HCT116 (cell line): ENCODE measurements around the gene HAP1. TPM values are rescaled to one million over a fixed set of nuclear protein-coding genes. Genes with fewer than 3 reads are reported as not detected.
"Not testable (repeated sequence)": the region's sequence is repeated elsewhere in the genome, so short reads cannot be mapped to it uniquely, and the experiment has no call there.

Experiments
- ATAC-seq: fragments of 200-7000 bp; cut with Tn5 transposase; 2 replicates; pipeline ENCODE4 v1.9.1; 2020; ENCODE audit warnings: mild to moderate bottlenecking, moderate library complexity
- BruUV-seq: library from RNA; stranded (reverse); fragments of 400-500 nt; replicated peaks from 2 replicates; lab custom pipeline; 2021; lab: Mats Ljungman, UMichigan
- CTCF ChIA-PET: fragments of 300-600 bp; sonication (Branson Sonifier 250); formaldehyde crosslinking; loops from one replicate; lab custom pipeline; 2021; ENCODE audit warnings: antibody characterized with exemption; lab: Charles Lee
- POLR2A ChIA-PET: fragments of 300-600, 350-600 bp; sonication (Branson Sonifier 250); formaldehyde crosslinking; loops from one replicate; lab custom pipeline; 2021; ENCODE audit warnings: antibody characterized with exemption; lab: Charles Lee
- RAD21 ChIA-PET, 2 experiments: fragments of 300-600 bp; sonication (Branson Sonifier 250); formaldehyde crosslinking; loops; one replicate each; lab custom pipeline; 2023; ENCODE audit warnings: low total read pairs in 2 of 2; ENCODE audit not compliant: uncharacterized antibody in 2 of 2, unreplicated experiment in 2 of 2, low non-redundant PET in 1 of 2; lab: Charles Lee
- DNase-seq: peaks from one replicate; pipeline ENCODE4 v3.0.0-alpha.2; 2010; ENCODE audit warnings: low read depth, low spot score
- H2AFZ ChIP-seq: fragments of 200-600 bp; shearing (Covaris generic), sonication (generic); 2 replicates; pipeline ENCODE4 v1.6.1; 2017; ENCODE audit warnings: low read depth, mixed run types, mixed read lengths, antibody characterized with exemption, low read length; ENCODE audit not compliant: poor library complexity, severe bottlenecking
- H3K27ac ChIP-seq: 2 replicates; pipeline ENCODE4 v1.5.1; 2012; ENCODE audit warnings: low read depth, low read length
- H3K27me3 ChIP-seq: fragments of 200-600 bp; sonication (generic); 2 replicates; pipeline ENCODE4 v1.6.1; 2016; ENCODE audit warnings: mixed run types, low read length, mixed read lengths; ENCODE audit not compliant: insufficient read depth
- H3K36me3 ChIP-seq, 2 experiments: fragments of 200-500 bp in 1 of 2; fragments of 200-600 bp in 1 of 2; sonication (Bioruptor generic) in 1 of 2; sonication (generic) in 1 of 2; 2 replicates each; pipeline versions ENCODE4 v1.5.1 to v1.6.1; 2014 to 2016; ENCODE audit warnings: low read length in 2 of 2, inconsistent platforms in 1 of 2, mixed read lengths in 1 of 2, mixed run types in 1 of 2; ENCODE audit not compliant: insufficient read depth in 2 of 2, control insufficient read depth in 1 of 2
- H3K4me1 ChIP-seq, 2 experiments: fragments of 200-600 bp in 1 of 2; sonication (generic) in 1 of 2; 2 replicates each; pipeline versions ENCODE4 v1.5.1 to v1.6.1; 2012 to 2017; ENCODE audit warnings: low read length in 2 of 2, inconsistent platforms in 1 of 2, mild to moderate bottlenecking in 1 of 2, mixed read lengths in 1 of 2, mixed run types in 1 of 2, moderate library complexity in 1 of 2; ENCODE audit not compliant: insufficient read depth in 2 of 2, control insufficient read depth in 1 of 2
- H3K4me2 ChIP-seq: fragments of 200-600 bp; sonication (generic); 2 replicates; pipeline ENCODE4 v1.6.1; 2017; ENCODE audit warnings: mixed run types, low read length, mixed read lengths
- H3K4me3 ChIP-seq, 2 experiments: fragments of 200-600 bp in 1 of 2; sonication (generic) in 1 of 2; replicated peaks in 1 of 2; 2 replicates each; pipeline ENCODE4 v1.5.1; 2011 to 2016; ENCODE audit warnings: low read length in 2 of 2, control low read depth in 1 of 2, low read depth in 1 of 2, mild to moderate bottlenecking in 1 of 2, mixed read lengths in 1 of 2, mixed run types in 1 of 2
- H3K79me2 ChIP-seq: fragments of 200-600 bp; sonication (generic); 2 replicates; pipeline ENCODE4 v1.6.1; 2017; ENCODE audit warnings: mild to moderate bottlenecking, mixed run types, low read length, moderate library complexity, mixed read lengths; ENCODE audit not compliant: insufficient read depth
- H3K9ac ChIP-seq: fragments of 200-600 bp; sonication (generic); 2 replicates; pipeline ENCODE4 v1.6.1; 2016; ENCODE audit warnings: low read length, mixed read lengths
- H3K9me2 ChIP-seq: fragments of 200-600 bp; sonication (generic), shearing (Covaris generic); 2 replicates; pipeline ENCODE4 v1.6.1; 2017; ENCODE audit warnings: mixed run types, mild to moderate bottlenecking, moderate library complexity; ENCODE audit not compliant: insufficient read depth
- H3K9me3 ChIP-seq, 2 experiments: fragments of 200-500 bp in 1 of 2; fragments of 200-600 bp in 1 of 2; sonication (Bioruptor generic) in 1 of 2; sonication (generic) in 1 of 2; 2 replicates each; pipeline ENCODE4 v1.6.1; 2014 to 2017; ENCODE audit warnings: low read length in 2 of 2, mixed read lengths in 2 of 2, inconsistent platforms in 1 of 2, low read depth in 1 of 2, mild to moderate bottlenecking in 1 of 2, mixed run types in 1 of 2, moderate library complexity in 1 of 2; ENCODE audit not compliant: control insufficient read depth in 1 of 2, insufficient read depth in 1 of 2
- H4K20me1 ChIP-seq: fragments of 200-600 bp; sonication (generic), shearing (Covaris generic); 2 replicates; pipeline ENCODE4 v1.6.1; 2017; ENCODE audit warnings: mixed run types, mild to moderate bottlenecking, moderate library complexity; ENCODE audit not compliant: insufficient read depth
- ATF3 ChIP-seq: IDR thresholded peaks from 2 replicates; pipeline ENCODE4 v1.6.1; 2012
- CBX3 ChIP-seq: IDR thresholded peaks from 2 replicates; pipeline ENCODE4 v1.6.1; 2012; ENCODE audit warnings: low read depth
- CEBPB ChIP-seq: IDR thresholded peaks from 2 replicates; pipeline ENCODE4 v1.6.1; 2012; ENCODE audit warnings: low read depth
- ELF1 ChIP-seq: IDR thresholded peaks from 2 replicates; pipeline ENCODE4 v1.6.1; 2012; ENCODE audit warnings: low read depth, borderline replicate concordance
- EZH2 ChIP-seq: fragments of 200-600 bp; sonication (generic); IDR thresholded peaks from 2 replicates; pipeline ENCODE4 v1.6.1; 2017; ENCODE audit warnings: antibody characterized with exemption, mixed run types
- EZH2phosphoT487 ChIP-seq: fragments of 200-600 bp; IDR thresholded peaks from 2 replicates; pipeline ENCODE4 v1.6.1; 2018; ENCODE audit warnings: antibody characterized with exemption, borderline replicate concordance
- FOSL1 ChIP-seq: IDR thresholded peaks from 2 replicates; pipeline ENCODE4 v1.6.1; 2012; ENCODE audit warnings: low read depth
- JUND ChIP-seq: IDR thresholded peaks from 2 replicates; pipeline ENCODE4 v1.6.1; 2012
- POLR2AphosphoS5 ChIP-seq: IDR thresholded peaks from 2 replicates; pipeline ENCODE4 v1.6.1; 2011; ENCODE audit warnings: mild to moderate bottlenecking, low read depth, low read length, moderate library complexity
- REST ChIP-seq: IDR thresholded peaks from 2 replicates; pipeline ENCODE4 v1.6.1; 2012; ENCODE audit warnings: low read depth
- SIN3A ChIP-seq: IDR thresholded peaks from 2 replicates; pipeline ENCODE4 v1.6.1; 2012; ENCODE audit warnings: low read depth
- SP1 ChIP-seq: IDR thresholded peaks from 2 replicates; pipeline ENCODE4 v1.6.1; 2012; ENCODE audit warnings: low read depth
- SRF ChIP-seq: IDR thresholded peaks from 2 replicates; pipeline ENCODE4 v1.6.1; 2012; ENCODE audit warnings: low read depth
- TCF7L2 ChIP-seq: IDR thresholded peaks from 2 replicates; pipeline ENCODE4 v1.7.0; 2011; ENCODE audit warnings: borderline replicate concordance, inconsistent platforms; ENCODE audit not compliant: insufficient read depth, insufficient read length; ENCODE audit errors: extremely low read depth
- ZNF274 ChIP-seq: fragments of 200-500 bp; sonication (Bioruptor generic); IDR thresholded peaks from 2 replicates; pipeline ENCODE4 v1.6.1; 2014; ENCODE audit warnings: mild to moderate bottlenecking, low read depth, low read length, inconsistent platforms
- intact Hi-C: fragments of 100-400 bp; cut with micrococcal nuclease; formaldehyde crosslinking; loops from 2 replicates; pipeline ENCODE4 v1.10.0; 2022
- total RNA-seq: library from RNA; stranded (reverse); gene quantifications from one replicate; pipeline ENCODE4 v1.2.1, GENCODE V29; 2021; ENCODE audit not compliant: unreplicated experiment

The HAP1 gene
- total RNA-seq, 1 experiment from 2014 or later, result 3.4 TPM

GRCh38 chr17:41685753-41686152 lies 48.7 kb downstream of the HAP1 start:
- Histone ChIP-seq H3K36me3 (peaks cover 14 to 19% of the 10 kb centered on the region in 2 experiments), H3K4me1 (peaks cover 10 to 17% of the 10 kb centered on the region in 2 experiments), H4K20me1 (peaks cover 14% of the 10 kb centered on the region), H3K79me2 (peaks cover 20% of the 10 kb centered on the region)
- H3K9me3 ChIP-seq, H3K27me3 ChIP-seq, H3K4me2 ChIP-seq, DNase-seq, H3K9ac ChIP-seq, CTCF ChIA-PET, intact Hi-C loops, H3K9me2 ChIP-seq, RAD21 ChIA-PET, H3K4me3 ChIP-seq, POLR2A ChIA-PET, ATAC-seq, BruUV-seq, H3K27ac ChIP-seq, H2AFZ ChIP-seq: not testable (repeated sequence)

- no peak for ATAC-seq
- no peak overlapping the region for H3K9ac ChIP-seq
- no peaks in the 10 kb centered on the region for H4K20me1 ChIP-seq
- ChIA-PET POLR2A (no interaction called here), RAD21 (no interaction called here), CTCF (no interaction called here)
- no TSS peak for BruUV-seq
- no peaks in the 10 kb centered on the region for H3K9me2 ChIP-seq
- no peak for DNase-seq
- peaks cover 0 to 3% of the 10 kb centered on the region in 2 experiments; a peak in 1 of 4 replicates for H3K36me3 ChIP-seq
- H3K4me3 ChIP-seq, result no peak overlapping the region
- H2AFZ ChIP-seq, result no peak overlapping the region
- TF ChIP-seq EZH2, result no peak
- no peak for TF ChIP-seq ELF1
- no peak for TF ChIP-seq FOSL1
- no peak for TF ChIP-seq SIN3A
- no peak for TF ChIP-seq TCF7L2
- no peak for TF ChIP-seq SP1
- no peak for TF ChIP-seq CBX3
- TF ChIP-seq ZNF274, result no peak
- no peak for TF ChIP-seq REST
- TF ChIP-seq POLR2AphosphoS5, result no peak
- no peak for TF ChIP-seq EZH2phosphoT487
- TF ChIP-seq CEBPB, result no peak
- TF ChIP-seq SRF, result no peak
- no peak for TF ChIP-seq JUND
- no peak for TF ChIP-seq ATF3
- no peaks in the 10 kb centered on the region for H3K9me3 ChIP-seq
- H3K27me3 ChIP-seq, result no peaks in the 10 kb centered on the region
- no peak overlapping the region for H3K27ac ChIP-seq
- no peak overlapping the region for H3K4me2 ChIP-seq
- intact Hi-C loops, result no loop called here
- H3K79me2 ChIP-seq, result peaks cover 3% of the 10 kb centered on the region
- H3K4me1 ChIP-seq, result peaks cover 3 to 13% of the 10 kb centered on the region in 2 experiments
These were observed 50.4 kb downstream of the HAP1 start for GRCh38 chr17:41684035-41684434.
